ENCODE data around the gene RBMS2.

RBMS2 gene

DNA sequence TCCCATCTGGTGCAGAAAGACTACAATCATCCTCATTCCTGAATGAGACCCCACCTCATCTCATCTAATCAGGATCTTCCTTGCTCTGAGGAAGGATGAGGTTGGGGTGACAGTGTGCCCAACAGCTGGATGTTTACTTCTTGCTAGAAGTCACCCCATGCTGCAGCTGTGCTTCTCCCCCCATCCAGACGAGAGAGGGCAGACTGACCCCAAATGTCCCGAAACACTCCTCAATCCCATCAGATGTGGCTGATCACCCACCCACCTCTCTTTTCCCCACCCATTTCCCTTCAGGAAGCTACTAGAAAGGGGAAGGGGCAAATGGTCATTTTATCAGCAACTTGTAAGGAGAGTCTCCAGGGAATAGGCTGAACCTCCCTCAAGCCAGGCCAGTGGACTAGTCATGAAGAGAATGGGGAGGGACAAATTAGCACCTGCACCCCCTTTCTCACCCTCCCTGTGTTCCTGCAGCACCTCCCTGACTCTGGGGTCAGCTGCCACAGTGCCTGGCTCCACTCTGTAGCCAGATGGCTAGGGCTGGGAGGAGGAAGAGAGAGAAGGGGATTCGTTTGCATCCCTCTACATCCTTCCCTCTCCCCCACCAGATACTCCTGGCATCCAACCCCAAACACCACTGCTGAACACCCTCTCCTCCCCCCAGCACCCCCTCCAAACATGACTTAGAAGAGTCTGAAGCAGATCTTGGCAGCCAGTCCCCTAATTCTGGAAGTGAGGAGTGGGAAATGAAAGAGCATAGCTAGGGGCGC, 111.3 kb downstream of the RBMS2 start:
- no peak for DNase-seq

DNA sequence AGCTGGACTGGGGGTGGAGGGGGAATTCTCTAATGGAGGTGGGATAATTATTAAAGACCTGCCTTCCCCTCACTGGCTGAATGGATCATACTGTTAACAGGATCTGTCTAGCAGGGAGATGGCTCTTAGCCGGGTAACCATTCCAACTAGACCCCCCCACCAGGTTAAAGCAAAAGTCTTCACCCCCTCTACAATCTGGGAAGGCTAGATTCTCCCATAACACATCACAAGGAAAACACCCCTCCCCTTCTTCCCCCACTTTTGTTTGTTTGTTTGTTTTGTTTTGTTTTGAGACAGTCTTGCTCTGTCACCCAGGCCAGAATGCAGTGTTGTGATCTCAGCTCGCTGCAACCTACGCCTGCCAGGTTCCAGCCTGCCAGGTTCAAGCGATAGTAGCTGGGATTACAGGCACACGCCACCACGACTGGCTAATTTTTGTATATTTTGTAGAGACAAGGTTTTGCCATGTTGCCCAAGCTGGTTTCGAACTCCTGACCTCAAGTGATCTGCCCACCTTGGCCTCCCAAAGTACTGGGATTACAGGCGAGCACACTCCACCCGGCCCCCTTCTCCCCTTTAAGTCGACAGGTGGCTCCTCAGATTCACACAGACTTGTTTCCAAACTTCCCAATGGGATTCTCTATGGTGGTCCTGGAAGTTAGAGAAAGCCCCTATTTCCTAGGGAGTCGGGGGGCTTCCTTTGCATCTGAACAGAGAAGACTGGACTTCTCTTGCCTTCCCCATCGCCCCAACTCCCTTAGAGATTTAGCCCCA, 112.0 kb downstream of the RBMS2 start:
- no peak for DNase-seq

DNA sequence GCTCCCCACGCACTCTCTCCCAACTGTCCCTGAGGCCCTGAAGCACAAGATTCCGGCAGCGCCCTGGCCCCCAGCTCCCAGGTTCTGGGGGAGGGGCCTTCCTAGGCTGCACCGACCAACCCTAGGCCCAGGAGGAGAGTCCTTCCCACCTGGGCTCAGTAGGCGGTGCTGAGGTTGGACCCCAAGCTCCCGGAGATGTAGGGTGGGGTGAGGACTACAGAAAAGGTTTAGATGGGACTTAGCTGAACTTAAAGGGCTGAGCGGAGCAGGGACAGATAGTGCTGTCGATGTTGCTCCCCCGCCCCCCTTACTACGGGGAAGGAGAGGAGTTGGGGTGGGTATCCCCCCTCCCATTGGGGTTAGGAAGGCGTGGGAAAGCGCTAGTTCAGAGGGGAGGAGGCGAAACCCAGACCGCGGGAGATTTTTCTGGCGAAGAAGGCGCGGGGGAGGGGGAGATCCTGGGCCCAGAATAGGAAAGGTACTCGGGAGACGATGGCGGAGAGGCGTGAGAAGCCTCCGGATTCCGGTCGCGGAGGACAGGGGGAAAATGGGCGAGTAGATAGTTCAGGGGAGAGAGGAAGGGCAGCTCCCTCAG, 112.7 kb downstream of the RBMS2 start:
- no peak for DNase-seq

DNA sequence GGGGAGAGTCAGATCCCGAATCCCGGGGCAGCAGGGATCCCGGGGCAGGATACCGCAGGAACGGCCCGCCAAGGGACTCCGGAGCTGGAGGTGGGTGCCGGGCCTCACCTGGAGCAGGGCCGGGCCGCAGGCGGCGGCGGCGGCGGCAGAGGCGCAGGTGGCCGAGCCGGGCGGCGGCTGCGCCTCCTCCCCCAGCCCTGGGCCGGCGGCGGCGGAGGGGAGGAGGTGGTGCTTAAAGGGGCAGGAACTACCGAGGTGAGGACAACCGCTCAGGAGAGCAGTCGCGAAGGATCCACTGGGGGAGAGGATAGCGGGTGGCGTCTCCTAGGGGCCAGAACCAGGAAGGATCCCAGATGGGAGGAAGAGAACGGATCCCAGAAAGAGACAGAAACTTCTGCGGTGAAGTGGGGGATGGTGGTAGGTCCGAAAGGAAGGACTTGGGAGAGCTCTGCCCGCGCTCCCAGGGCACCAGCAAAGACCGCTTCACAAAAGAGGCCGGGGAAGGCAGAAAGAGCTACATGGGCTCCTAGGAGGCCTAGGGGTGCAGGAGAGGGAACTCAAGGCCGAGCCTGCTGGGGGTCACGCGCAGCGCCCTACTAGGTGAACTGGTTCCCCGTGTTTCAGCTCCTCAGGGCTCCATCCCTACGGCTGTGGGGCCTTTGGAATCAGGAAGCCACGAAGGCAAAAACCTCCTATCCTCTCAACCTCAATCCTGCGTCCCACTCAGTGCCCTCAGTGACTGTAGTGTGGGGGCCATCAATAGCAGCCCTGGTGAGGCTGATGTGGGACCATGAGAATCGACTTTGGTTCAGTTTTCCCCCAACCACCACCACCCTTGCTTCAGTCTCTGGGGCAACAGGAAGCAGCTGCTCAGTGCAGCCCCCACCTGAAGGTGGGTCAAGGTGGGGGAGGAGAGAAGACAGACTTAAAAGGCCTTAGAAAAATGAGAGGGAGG, 113.5 kb downstream of the RBMS2 start:
- peak; percentile 85 for DNase-seq

DNA sequence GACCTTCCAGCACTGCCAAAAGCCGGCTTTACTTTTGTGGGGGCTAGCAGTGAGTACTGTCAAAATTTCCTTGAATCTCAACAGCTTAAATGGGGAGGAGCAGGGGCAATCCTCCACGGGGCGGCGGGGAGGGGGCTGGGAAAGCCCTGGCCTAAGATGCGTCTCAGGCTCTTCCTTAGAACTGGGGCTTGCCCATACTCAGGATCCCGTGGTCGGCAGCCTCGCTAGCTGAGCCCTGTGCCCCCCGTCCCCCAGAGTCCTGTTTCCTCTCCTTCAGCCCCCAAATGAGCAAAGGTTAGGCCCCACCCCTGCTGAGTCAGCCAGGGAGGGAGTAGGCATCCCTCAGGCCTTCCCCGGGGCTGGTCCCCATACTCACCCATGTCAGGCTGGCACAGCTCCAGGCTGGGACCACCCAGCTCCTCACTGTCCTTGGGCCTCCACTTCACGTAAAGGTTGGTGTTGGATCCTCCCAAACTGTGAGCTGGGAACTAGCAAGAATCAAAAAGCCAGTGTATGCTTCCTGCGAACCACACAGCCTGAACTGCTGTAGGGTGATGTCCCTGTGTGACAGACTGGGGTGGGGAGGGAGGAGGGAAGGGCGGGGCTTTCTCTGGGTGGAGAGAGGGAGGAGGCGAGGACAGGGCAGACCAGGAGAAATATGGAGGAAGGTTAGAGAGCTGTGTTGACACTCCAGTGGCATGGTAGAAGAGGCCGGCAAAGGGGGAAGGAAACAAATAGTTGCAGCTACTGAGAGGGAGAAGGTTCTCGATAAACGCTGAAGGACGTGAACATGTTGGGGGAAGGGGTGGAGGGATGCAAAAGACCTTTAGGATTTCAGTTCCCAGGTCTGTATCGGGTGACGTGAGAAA, 114.4 kb downstream of the RBMS2 start:
- peak; percentile 87 for DNase-seq

DNA sequence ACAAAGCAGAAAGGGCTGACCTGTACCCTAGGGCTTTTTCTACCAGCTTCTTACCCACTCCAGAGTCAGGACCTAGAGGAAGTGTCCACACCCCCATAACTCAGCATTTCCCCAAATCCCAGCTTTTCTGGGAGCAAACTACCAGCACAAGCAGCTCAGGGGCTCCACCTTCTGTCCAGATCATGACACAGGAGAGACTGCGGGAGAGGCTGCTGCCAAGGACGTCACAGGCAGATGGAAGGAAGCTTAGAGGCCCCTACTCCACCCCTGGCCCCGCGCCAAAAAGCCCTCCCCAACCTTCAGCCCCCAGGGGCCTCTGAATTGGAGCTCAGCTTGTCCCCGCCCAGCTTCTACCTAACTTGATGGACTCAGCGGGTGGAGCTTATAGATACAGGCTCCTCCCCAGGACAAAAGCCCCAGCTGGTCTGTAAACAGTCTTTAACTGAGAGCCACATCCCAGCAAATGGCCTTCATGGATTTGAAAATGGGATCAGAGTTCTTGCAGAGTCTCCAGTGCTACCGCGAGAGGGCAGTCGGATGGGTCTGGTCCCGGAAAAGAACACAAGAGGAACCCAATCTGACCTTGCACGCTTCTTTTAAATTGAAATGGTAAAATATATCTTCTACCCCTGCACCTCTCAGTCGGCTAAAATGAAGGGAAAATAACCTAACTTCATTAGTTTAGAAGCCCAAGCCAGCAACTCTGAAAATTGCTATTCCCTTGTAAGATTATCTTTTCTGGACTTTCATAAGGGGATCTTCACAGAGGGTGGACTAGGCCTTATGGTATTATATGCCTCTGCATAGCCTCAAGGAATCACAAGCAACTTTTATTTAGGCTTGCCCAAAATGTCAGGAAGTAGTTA, 115.3 kb downstream of the RBMS2 start:
- DNase-seq, result peak; percentile 97

DNA sequence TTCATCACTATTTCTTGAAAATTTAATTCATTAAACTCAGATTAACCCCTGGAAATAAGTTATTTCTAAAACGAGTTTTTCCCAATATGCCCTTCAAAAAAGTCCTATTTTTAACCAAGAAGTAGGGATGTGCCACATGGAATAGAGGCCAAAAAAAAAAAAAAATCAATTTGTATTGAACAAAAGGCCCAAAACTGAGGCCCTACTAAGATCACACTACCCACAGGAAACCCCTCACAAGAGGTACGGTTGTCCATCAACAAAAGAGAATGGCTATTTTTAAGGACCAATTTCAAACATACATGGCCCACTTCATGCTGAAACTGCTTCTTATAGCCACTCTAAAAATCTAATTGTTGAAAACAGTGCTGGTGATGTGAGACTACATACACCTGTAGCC, 116.0 kb downstream of the RBMS2 start:
- DNase-seq, result no peak

DNA sequence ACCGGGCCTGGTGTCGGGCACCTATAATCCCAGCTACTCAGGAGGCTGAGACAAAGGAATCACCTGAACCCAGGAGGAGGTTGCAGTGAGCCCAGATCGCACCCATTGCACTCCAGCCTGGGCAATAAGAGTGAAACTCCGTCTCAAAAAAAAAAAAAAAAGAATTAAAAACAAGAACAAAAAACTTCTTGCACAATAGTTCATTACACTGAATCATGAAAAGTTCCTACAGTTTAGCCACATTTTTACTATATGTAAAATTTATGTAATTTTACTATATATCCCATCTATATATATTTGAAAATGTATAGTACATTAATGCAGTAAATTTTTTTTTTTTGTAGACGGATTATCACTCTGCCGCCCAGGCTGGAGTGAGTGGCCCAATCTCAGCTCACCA, 119.6 kb downstream of the RBMS2 start:
- no peak for DNase-seq

DNA sequence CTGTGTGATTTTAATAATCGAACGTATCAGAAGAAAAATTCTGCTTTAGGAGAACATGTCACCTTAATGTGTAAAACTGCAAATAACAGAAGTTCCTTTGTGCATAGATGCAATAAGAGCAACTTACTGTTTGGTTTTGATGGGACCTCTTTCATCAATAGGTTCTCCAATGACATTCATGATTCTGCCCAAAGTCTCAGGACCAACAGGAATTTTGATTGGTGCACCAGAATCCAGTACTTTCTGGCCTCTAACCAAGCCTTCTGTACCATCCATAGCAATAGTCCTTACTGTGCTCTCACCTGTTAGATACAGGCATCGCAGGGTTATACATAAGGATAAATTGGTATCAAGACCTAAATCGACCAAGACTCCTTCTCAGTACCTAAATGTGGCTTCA, 123.0 kb downstream of the RBMS2 start:
- no peak for DNase-seq

DNA sequence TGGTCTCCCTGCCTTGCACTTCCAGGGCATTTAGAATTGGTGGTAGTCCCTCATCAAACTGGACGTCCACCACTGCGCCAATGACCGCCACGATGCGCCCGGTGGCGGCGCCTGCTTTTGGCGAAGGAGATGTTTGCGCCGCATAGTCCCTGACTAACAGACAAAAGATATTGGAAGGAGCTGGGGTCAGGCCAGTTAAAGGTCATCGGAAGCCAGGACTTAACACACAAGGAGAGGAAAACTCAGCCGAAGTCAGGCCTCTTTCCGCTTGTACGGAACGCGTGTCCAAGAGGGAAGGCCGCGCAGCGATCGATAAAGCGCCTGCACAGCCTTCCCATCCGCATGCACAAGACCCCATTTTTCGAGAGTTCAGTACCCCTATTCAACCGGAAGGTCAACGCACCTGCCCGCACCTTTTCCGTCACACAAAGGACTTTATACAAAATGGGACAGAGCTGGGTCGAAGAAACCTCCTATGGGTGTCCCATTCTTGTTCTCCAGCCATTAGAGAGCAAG, 123.6 kb downstream of the RBMS2 start:
- peak; percentile 65 for DNase-seq
